H9 (cell line): Measurements from ENCODE around the gene NEXN. TPM values are rescaled to one million over a fixed set of nuclear protein-coding genes. Genes with fewer than 3 reads are reported as not detected.
A peak's percentile ranks its signal among the peaks of the same experiment; 100 is the strongest.

Source experiments
- DNase-seq: peaks from one replicate; pipeline ENCODE4 v3.0.0-alpha.2; 2017
- H2AFZ ChIP-seq: one replicate; pipeline ENCODE4 v1.6.1; 2013; ENCODE audit warnings: mild to moderate bottlenecking, low read length, control low read depth, moderate library complexity
- H2AK5ac ChIP-seq: 2 replicates; pipeline ENCODE4 v1.6.1; 2013; ENCODE audit warnings: low read length, control low read depth, mixed read lengths; ENCODE audit not compliant: insufficient read length
- H2BK120ac ChIP-seq: one replicate; pipeline ENCODE4 v1.6.1; 2013; ENCODE audit warnings: low read depth, mild to moderate bottlenecking, low read length, control low read depth, inconsistent platforms; ENCODE audit not compliant: poor library complexity, severe bottlenecking
- H2BK12ac ChIP-seq: 2 replicates; pipeline ENCODE4 v1.6.1; 2013; ENCODE audit warnings: low read length, control low read depth, mixed read lengths, low read depth; ENCODE audit not compliant: insufficient read length
- H2BK15ac ChIP-seq: 2 replicates; pipeline ENCODE4 v1.6.1; 2013; ENCODE audit warnings: low read depth, low read length, control low read depth
- H2BK20ac ChIP-seq: one replicate; pipeline ENCODE4 v1.6.1; 2013; ENCODE audit warnings: low read depth, mild to moderate bottlenecking, low read length, control low read depth, inconsistent platforms; ENCODE audit not compliant: poor library complexity, severe bottlenecking
- H2BK5ac ChIP-seq: 2 replicates; pipeline ENCODE4 v1.6.1; 2013; ENCODE audit warnings: low read length, control low read depth, mixed read lengths; ENCODE audit not compliant: insufficient read length
- H3K14ac ChIP-seq: 2 replicates; pipeline ENCODE4 v1.6.1; 2013; ENCODE audit warnings: low read length, control low read depth; ENCODE audit not compliant: insufficient read depth
- H3K18ac ChIP-seq: 2 replicates; pipeline ENCODE4 v1.6.1; 2013; ENCODE audit warnings: low read depth, mild to moderate bottlenecking, mixed read lengths, low read length, control low read depth; ENCODE audit not compliant: insufficient read length
- H3K23ac ChIP-seq: 2 replicates; pipeline ENCODE4 v1.6.1; 2013; ENCODE audit warnings: low read length, control low read depth, mixed read lengths, low read depth; ENCODE audit not compliant: insufficient read length
- H3K23me2 ChIP-seq: 2 replicates; pipeline ENCODE4 v1.6.1; 2013; ENCODE audit warnings: low read depth, mild to moderate bottlenecking, mixed read lengths, low read length, control low read depth; ENCODE audit not compliant: insufficient read length, poor library complexity, severe bottlenecking
- H3K27ac ChIP-seq: 2 replicates; pipeline ENCODE4 v1.5.1; 2013; ENCODE audit warnings: low read length, control low read depth, mixed read lengths, low read depth; ENCODE audit not compliant: insufficient read length
- H3K27me3 ChIP-seq: 2 replicates; pipeline ENCODE4 v1.6.1; 2013; ENCODE audit warnings: low read length, control low read depth, inconsistent platforms; ENCODE audit not compliant: insufficient read depth
- H3K4ac ChIP-seq: 2 replicates; pipeline ENCODE4 v1.6.1; 2013; ENCODE audit warnings: low read depth, mild to moderate bottlenecking, control low read depth, inconsistent platforms, low read length, moderate library complexity
- H3K4me1 ChIP-seq: 2 replicates; pipeline ENCODE4 v1.6.1; 2013; ENCODE audit warnings: low read length, control low read depth, inconsistent platforms; ENCODE audit not compliant: insufficient read depth
- H3K4me2 ChIP-seq: 2 replicates; pipeline ENCODE4 v1.6.1; 2013; ENCODE audit warnings: low read length, control low read depth, mixed read lengths; ENCODE audit not compliant: insufficient read length, insufficient read depth
- H3K56ac ChIP-seq: 2 replicates; pipeline ENCODE4 v1.6.1; 2013; ENCODE audit warnings: low read depth, mild to moderate bottlenecking, mixed read lengths, low read length, control low read depth; ENCODE audit not compliant: insufficient read length
- H3K79me1 ChIP-seq: 2 replicates; pipeline ENCODE4 v1.6.1; 2013; ENCODE audit warnings: low read depth, mild to moderate bottlenecking, moderate library complexity, low read length, control low read depth, inconsistent platforms; ENCODE audit not compliant: insufficient read depth, poor library complexity, severe bottlenecking
- H3K79me2 ChIP-seq: 2 replicates; pipeline ENCODE4 v1.6.1; 2013; ENCODE audit warnings: low read length, control low read depth, inconsistent platforms; ENCODE audit not compliant: insufficient read depth
- H3K9ac ChIP-seq: 2 replicates; pipeline ENCODE4 v1.6.1; 2013; ENCODE audit warnings: low read length, control low read depth, mixed read lengths; ENCODE audit not compliant: insufficient read length; ENCODE audit errors: extremely low read depth
- H3K9me3 ChIP-seq: one replicate; pipeline ENCODE4 v1.6.1; 2013; ENCODE audit warnings: low read depth, low read length, inconsistent platforms; ENCODE audit not compliant: control insufficient read depth
- H3T11ph ChIP-seq: one replicate; pipeline ENCODE4 v1.6.1; 2013; ENCODE audit warnings: mild to moderate bottlenecking, low read length, control low read depth, inconsistent platforms
- H4K20me1 ChIP-seq: one replicate; pipeline ENCODE4 v1.6.1; 2013; ENCODE audit not compliant: control insufficient read depth, insufficient read length, insufficient read depth
- H4K5ac ChIP-seq: 2 replicates; pipeline ENCODE4 v1.6.1; 2013; ENCODE audit warnings: low read depth, mild to moderate bottlenecking, mixed read lengths, low read length, control low read depth; ENCODE audit not compliant: insufficient read length
- H4K8ac ChIP-seq: replicated peaks from 2 replicates; pipeline ENCODE4 v1.6.1; 2013; ENCODE audit warnings: low read length, control low read depth, mixed read lengths, low read depth; ENCODE audit not compliant: insufficient read length
- H4K91ac ChIP-seq: 2 replicates; pipeline ENCODE4 v1.6.1; 2013; ENCODE audit warnings: low read depth, mild to moderate bottlenecking, moderate library complexity, mixed read lengths, low read length, control low read depth; ENCODE audit not compliant: insufficient read length
- H3K27ac Mint-ChIP-seq, 3 experiments: 2 replicates in 2 of 3; 3 replicates in 1 of 3; pipeline ENCODE4 v1.8.0; 2020 to 2021; ENCODE audit warnings: mixed read lengths in 3 of 3, mild to moderate bottlenecking in 1 of 3, moderate library complexity in 1 of 3
- H3K27me3 Mint-ChIP-seq: 2 replicates; pipeline ENCODE4 v1.8.0; 2021; ENCODE audit warnings: low read depth, mild to moderate bottlenecking, moderate library complexity, mixed read lengths
- H3K36me3 Mint-ChIP-seq, 3 experiments: 2 replicates in 2 of 3; 3 replicates in 1 of 3; pipeline ENCODE4 v1.8.0; 2020 to 2021; ENCODE audit warnings: low read depth in 3 of 3, mixed read lengths in 3 of 3; ENCODE audit not compliant: insufficient read depth in 1 of 3
- H3K4me1 Mint-ChIP-seq, 2 experiments: 2 replicates each; pipeline ENCODE4 v1.8.0; 2020; ENCODE audit warnings: mixed read lengths in 2 of 2
- H3K4me3 Mint-ChIP-seq, 2 experiments: 2 replicates in 1 of 2; 3 replicates in 1 of 2; pipeline ENCODE4 v1.8.0; 2020 to 2021; ENCODE audit warnings: mild to moderate bottlenecking in 2 of 2, mixed read lengths in 2 of 2, moderate library complexity in 1 of 2
- H3K9me3 Mint-ChIP-seq, 2 experiments: 2 replicates in 1 of 2; 3 replicates in 1 of 2; pipeline ENCODE4 v1.8.0; 2020; ENCODE audit warnings: mild to moderate bottlenecking in 2 of 2, mixed read lengths in 2 of 2, moderate library complexity in 1 of 2
- WGBS: extraction: QIAGEN DNeasy Blood & Tissue Kit; methylation state at CpG from one replicate; pipeline ENCODE4 v1.1.7; 2013; ENCODE audit warnings: missing lambda C conversion rate, low lambda C conversion rate, mixed read lengths; ENCODE audit not compliant: insufficient read length; ENCODE audit errors: extremely low coverage; 5-methylcytosine and 5-hydroxymethylcytosine counted together
- total RNA-seq: library from RNA; stranded (reverse); gene quantifications from 2 replicates; pipeline ENCODE4 v1.2.1, GENCODE V29; 2021
- TF ChIP-seq, protein P1 (sequence below): fragments of 200-600 bp; sonication (generic); conservative IDR thresholded peaks from 3 replicates; pipeline ENCODE4 v1.8.0; 2021; ENCODE audit warnings: antibody characterized with exemption, mild to moderate bottlenecking

NEXN gene
- total RNA-seq, 1 experiment from 2014 or later = 3.2 TPM

DNA sequence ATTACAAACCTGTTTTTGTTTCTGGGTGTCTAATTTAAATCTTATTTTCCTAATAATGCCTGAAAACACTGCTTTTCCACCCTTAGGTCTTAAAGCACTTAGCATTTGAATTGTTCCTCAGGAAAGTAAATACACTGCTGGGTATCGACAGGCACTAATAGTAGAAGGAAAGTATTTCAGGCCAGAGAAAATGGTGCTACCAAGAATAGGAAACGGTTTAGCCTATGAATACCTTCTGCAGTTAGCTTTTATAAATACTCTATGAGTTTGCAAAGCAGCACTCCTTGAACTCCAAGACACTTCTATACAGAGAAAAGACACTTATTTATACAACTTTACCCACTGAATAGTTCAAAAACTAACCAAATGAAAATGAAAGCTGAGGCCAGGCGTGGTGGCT lies 83.7 kb downstream of the NEXN start:
- Histone ChIP-seq H2BK12ac (no peak overlapping the region), H3K9me3 (no peaks in the 10 kb centered on the region), H3K79me2 (peaks cover 52% of the 10 kb centered on the region; the same call in 1 of the 2 replicates), H2BK120ac (no peak overlapping the region), H3K27ac (no peak overlapping the region), H4K20me1 (no peaks in the 10 kb centered on the region), H3K4me2 (peak overlapping the region; percentile 32), H3K9ac (no peak overlapping the region), H3K18ac (no peak overlapping the region), H2AK5ac (no peak overlapping the region), H4K91ac (no peak overlapping the region), H4K8ac (no peak overlapping the region), H3T11ph (no peak overlapping the region), H2BK5ac (no peak overlapping the region), H3K14ac (no peak overlapping the region), H2BK15ac (no peak overlapping the region), H2AFZ (no peak overlapping the region), H3K27me3 (no peaks in the 10 kb centered on the region), H3K4ac (no peak overlapping the region), H3K79me1 (peaks cover 3% of the 10 kb centered on the region), H3K23ac (no peak overlapping the region), H3K23me2 (peaks cover 3% of the 10 kb centered on the region), H3K4me1 (no peaks in the 10 kb centered on the region; the same call in 1 of the 2 replicates), H2BK20ac (no peak overlapping the region), H4K5ac (no peak overlapping the region), H3K56ac (no peak overlapping the region)
- no CpG with 5 or more reads among the region's 3 CpGs for WGBS
- Mint-ChIP-seq H3K36me3 (peaks cover 36 to 57% (median 55%) of the 10 kb centered on the region in 3 experiments), H3K4me1 (peaks cover 32 to 39% of the 10 kb centered on the region in 2 experiments), H3K27ac (peak overlapping the region in 2 of 3 experiments; percentile 62 to 93; a peak in 4 of 7 replicates), H3K27me3 (no peaks in the 10 kb centered on the region), H3K9me3 (no peaks in the 10 kb centered on the region), H3K4me3 (peak overlapping the region; percentile 42 to 60; a peak in 3 of 5 replicates)
- TF ChIP-seq, protein P1, sequence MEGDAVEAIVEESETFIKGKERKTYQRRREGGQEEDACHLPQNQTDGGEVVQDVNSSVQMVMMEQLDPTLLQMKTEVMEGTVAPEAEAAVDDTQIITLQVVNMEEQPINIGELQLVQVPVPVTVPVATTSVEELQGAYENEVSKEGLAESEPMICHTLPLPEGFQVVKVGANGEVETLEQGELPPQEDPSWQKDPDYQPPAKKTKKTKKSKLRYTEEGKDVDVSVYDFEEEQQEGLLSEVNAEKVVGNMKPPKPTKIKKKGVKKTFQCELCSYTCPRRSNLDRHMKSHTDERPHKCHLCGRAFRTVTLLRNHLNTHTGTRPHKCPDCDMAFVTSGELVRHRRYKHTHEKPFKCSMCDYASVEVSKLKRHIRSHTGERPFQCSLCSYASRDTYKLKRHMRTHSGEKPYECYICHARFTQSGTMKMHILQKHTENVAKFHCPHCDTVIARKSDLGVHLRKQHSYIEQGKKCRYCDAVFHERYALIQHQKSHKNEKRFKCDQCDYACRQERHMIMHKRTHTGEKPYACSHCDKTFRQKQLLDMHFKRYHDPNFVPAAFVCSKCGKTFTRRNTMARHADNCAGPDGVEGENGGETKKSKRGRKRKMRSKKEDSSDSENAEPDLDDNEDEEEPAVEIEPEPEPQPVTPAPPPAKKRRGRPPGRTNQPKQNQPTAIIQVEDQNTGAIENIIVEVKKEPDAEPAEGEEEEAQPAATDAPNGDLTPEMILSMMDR = no peak
- no peak for DNase-seq
